PC-3 (cell line): Measurements from ENCODE around the gene SULT1C3. TPM values are rescaled to one million over a fixed set of nuclear protein-coding genes. Genes with fewer than 3 reads are reported as not detected.

ENCODE experiments used
- ATAC-seq: fragments of 200-7000 bp; cut with Tn5 transposase; 2 replicates; pipeline ENCODE4 v1.9.1; 2020; ENCODE audit warnings: mild to moderate bottlenecking, moderate library complexity
- BruUV-seq: library from RNA; stranded (reverse); fragments of 400-500 nt; replicated peaks from 2 replicates; lab custom pipeline; 2021; lab: Mats Ljungman, UMichigan
- CTCF ChIA-PET: fragments of 300-600 bp; sonication (Branson Sonifier 250); formaldehyde crosslinking; loops from one replicate; lab custom pipeline; 2022; ENCODE audit warnings: antibody characterized with exemption; lab: Charles Lee
- POLR2A ChIA-PET: fragments of 300-600 bp; sonication (Branson Sonifier 250); formaldehyde crosslinking; loops from one replicate; lab custom pipeline; 2022; ENCODE audit warnings: antibody characterized with exemption; ENCODE audit not compliant: unreplicated experiment; lab: Charles Lee
- DNase-seq: peaks from one replicate; pipeline ENCODE4 v3.0.0-alpha.2; 2015
- H2AFZ ChIP-seq: fragments of 300-600 bp; sonication (generic); 2 replicates; pipeline ENCODE4 v1.6.0; 2016; ENCODE audit warnings: antibody characterized with exemption, low read length
- H3F3A ChIP-seq: fragments of 300-600 bp; sonication (generic); one replicate; pipeline ENCODE4 v1.6.0; 2017; ENCODE audit warnings: antibody characterized with exemption, low read length, control low read depth, mild to moderate bottlenecking; ENCODE audit not compliant: unreplicated experiment
- H3K27ac ChIP-seq: fragments of 300-600 bp; sonication (generic); 2 replicates; pipeline ENCODE4 v1.5.1; 2016; ENCODE audit warnings: mild to moderate bottlenecking, low read length
- H3K27me3 ChIP-seq: fragments of 300-600 bp; sonication (generic); 2 replicates; pipeline ENCODE4 v1.6.1; 2016; ENCODE audit warnings: low read length, mixed read lengths
- H3K36me3 ChIP-seq: fragments of 300-600 bp; sonication (generic); 2 replicates; pipeline ENCODE4 v1.6.1; 2016; ENCODE audit warnings: low read depth, mixed run types, low read length, mixed read lengths
- H3K4me1 ChIP-seq: fragments of 300-600 bp; sonication (generic); 2 replicates; pipeline ENCODE4 v1.5.1; 2016; ENCODE audit warnings: low read length; ENCODE audit not compliant: insufficient read depth
- H3K4me2 ChIP-seq: fragments of 300-600 bp; sonication (generic); 2 replicates; pipeline ENCODE4 v1.6.0; 2016; ENCODE audit warnings: low read length
- H3K4me3 ChIP-seq: fragments of 300-600 bp; sonication (generic); 2 replicates; pipeline ENCODE4 v1.5.1; 2016; ENCODE audit warnings: mild to moderate bottlenecking, low read length, mixed read lengths
- H3K79me2 ChIP-seq: fragments of 300-600 bp; sonication (generic); 2 replicates; pipeline ENCODE4 v1.6.1; 2017; ENCODE audit warnings: low read length, mixed read lengths
- H3K9ac ChIP-seq: fragments of 300-600 bp; sonication (generic); 2 replicates; pipeline ENCODE4 v1.6.0; 2016; ENCODE audit warnings: mild to moderate bottlenecking, low read length
- H3K9me2 ChIP-seq: fragments of 300-600 bp; sonication (generic); replicated peaks from 2 replicates; pipeline ENCODE4 v1.6.1; 2016; ENCODE audit warnings: mixed run types, low read length, mixed read lengths
- H3K9me3 ChIP-seq: fragments of 300-600 bp; sonication (generic); 2 replicates; pipeline ENCODE4 v1.6.1; 2016; ENCODE audit warnings: low read length, mixed read lengths
- H4K20me1 ChIP-seq: fragments of 300-600 bp; sonication (generic); 2 replicates; pipeline ENCODE4 v1.6.1; 2016; ENCODE audit warnings: low read length, mixed read lengths
- EZH2 ChIP-seq: fragments of 300-600 bp; sonication (generic); IDR thresholded peaks from one replicate; pipeline ENCODE4 v1.6.1; 2017; ENCODE audit warnings: antibody characterized with exemption, mild to moderate bottlenecking, low read length; ENCODE audit not compliant: unreplicated experiment
- EZH2phosphoT487 ChIP-seq: fragments of 300-600 bp; sonication (generic); IDR thresholded peaks from 2 replicates; pipeline ENCODE4 v1.6.1; 2018; ENCODE audit warnings: mild to moderate bottlenecking, antibody characterized with exemption, low read length, borderline replicate concordance
- intact Hi-C: fragments of 100-400 bp; cut with micrococcal nuclease; formaldehyde crosslinking; loops from 2 replicates; pipeline ENCODE4 v1.9.0; 2023
- total RNA-seq: library from RNA; depleted of rRNA; stranded (reverse); fragments of >200 nt; gene quantifications from 2 replicates; pipeline ENCODE4 v1.2.3, GENCODE V29; 2014
- TF ChIP-seq, protein P1 (sequence below): fragments of 300-600 bp; sonication (generic); conservative IDR thresholded peaks from 2 replicates; pipeline ENCODE4 v1.5.1; 2017; ENCODE audit warnings: antibody characterized with exemption, low read depth, mild to moderate bottlenecking, low read length

Gene SULT1C3
- total RNA-seq, 1 experiment from 2014 or later = not detected

DNA sequence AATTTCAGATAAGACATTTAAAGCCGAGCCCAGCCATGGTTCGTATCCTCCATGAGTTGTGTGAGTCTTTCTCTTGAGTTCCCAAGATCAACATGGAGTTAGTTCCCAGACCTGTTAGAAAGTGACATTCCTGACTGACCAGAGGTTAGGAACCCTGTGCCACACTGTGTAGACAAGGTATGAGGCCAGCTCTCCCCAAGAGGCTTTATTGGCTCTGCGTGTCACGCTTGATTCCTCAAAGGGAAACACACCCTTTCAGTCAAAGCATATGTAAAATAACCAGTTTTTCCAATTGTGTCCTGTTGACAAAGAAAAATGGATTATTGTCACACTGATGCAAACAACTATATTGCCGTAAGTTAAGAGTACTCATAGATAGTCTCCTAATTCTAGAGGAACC, 1.2 kb downstream of the SULT1C3 start:
- BruUV-seq = no TSS peak
- no peak overlapping the region for H3K4me3 ChIP-seq
- CTCF ChIA-PET = no interaction called here
- POLR2A ChIA-PET = interaction anchor here (0.6 kb wide), 1 partner anchor 352 kb away, joined by 7 read pairs; no protein-coding TSS in a partner anchor
- H3K9me3 ChIP-seq = peaks cover 2% of the 10 kb centered on the region; the same call in 1 of the 2 replicates
- no peaks in the 10 kb centered on the region for H3F3A ChIP-seq
- no peak overlapping the region for H2AFZ ChIP-seq
- H3K4me2 ChIP-seq = no peak overlapping the region
- H3K27ac ChIP-seq = no peak overlapping the region
- H3K4me1 ChIP-seq = peaks cover 10% of the 10 kb centered on the region; the same call in 1 of the 2 replicates
- no peaks in the 10 kb centered on the region for H3K27me3 ChIP-seq
- no peak overlapping the region for H3K9ac ChIP-seq
- ATAC-seq (no peak; the same call in 1 of the 2 replicates), DNase-seq (peak; percentile 35)
- no peaks in the 10 kb centered on the region for H4K20me1 ChIP-seq
- intact Hi-C loops = no loop called here
- no peaks in the 10 kb centered on the region for H3K79me2 ChIP-seq
- no peaks in the 10 kb centered on the region for H3K36me3 ChIP-seq
- TF ChIP-seq EZH2 = no peak
- TF ChIP-seq, protein P1, sequence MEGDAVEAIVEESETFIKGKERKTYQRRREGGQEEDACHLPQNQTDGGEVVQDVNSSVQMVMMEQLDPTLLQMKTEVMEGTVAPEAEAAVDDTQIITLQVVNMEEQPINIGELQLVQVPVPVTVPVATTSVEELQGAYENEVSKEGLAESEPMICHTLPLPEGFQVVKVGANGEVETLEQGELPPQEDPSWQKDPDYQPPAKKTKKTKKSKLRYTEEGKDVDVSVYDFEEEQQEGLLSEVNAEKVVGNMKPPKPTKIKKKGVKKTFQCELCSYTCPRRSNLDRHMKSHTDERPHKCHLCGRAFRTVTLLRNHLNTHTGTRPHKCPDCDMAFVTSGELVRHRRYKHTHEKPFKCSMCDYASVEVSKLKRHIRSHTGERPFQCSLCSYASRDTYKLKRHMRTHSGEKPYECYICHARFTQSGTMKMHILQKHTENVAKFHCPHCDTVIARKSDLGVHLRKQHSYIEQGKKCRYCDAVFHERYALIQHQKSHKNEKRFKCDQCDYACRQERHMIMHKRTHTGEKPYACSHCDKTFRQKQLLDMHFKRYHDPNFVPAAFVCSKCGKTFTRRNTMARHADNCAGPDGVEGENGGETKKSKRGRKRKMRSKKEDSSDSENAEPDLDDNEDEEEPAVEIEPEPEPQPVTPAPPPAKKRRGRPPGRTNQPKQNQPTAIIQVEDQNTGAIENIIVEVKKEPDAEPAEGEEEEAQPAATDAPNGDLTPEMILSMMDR = no peak
- TF ChIP-seq EZH2phosphoT487 = no peak
- H3K9me2 ChIP-seq = no peaks in the 10 kb centered on the region

DNA sequence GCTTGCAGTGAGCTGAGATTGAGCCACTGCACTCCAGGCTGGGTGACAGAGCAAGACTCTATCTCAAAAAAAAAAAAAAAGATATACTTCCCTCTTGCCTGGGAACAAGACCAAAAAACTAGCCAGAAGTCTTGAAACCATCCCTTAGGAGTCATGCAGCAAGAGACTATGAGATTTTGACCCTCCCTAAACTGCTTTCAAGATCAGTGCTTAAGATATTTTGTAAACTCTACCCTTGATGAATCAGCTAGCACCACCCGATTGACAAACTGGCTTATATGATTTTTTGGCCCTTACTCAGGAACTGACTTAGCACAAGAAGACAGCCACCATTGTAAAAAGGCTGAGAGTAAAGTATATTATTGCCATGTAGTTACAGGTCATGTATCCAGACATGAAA, 3.8 kb downstream of the SULT1C3 start:
- Histone ChIP-seq H3F3A (no peaks in the 10 kb centered on the region), H3K4me2 (no peak overlapping the region), H2AFZ (peak overlapping the region; percentile 35; the same call in 1 of the 2 replicates), H3K9me3 (peaks cover 8% of the 10 kb centered on the region; the same call in 1 of the 2 replicates), H4K20me1 (no peaks in the 10 kb centered on the region), H3K4me3 (no peak overlapping the region), H3K27ac (peak overlapping the region; percentile 19; the same call in 1 of the 2 replicates), H3K9me2 (no peaks in the 10 kb centered on the region), H3K36me3 (no peaks in the 10 kb centered on the region), H3K9ac (no peak overlapping the region), H3K79me2 (no peaks in the 10 kb centered on the region), H3K27me3 (no peaks in the 10 kb centered on the region), H3K4me1 (peaks cover 10% of the 10 kb centered on the region; the same call in 1 of the 2 replicates)
- intact Hi-C loops = no loop called here
- DNase-seq (peak; percentile 58), ATAC-seq (peak; percentile 75)
- CTCF ChIA-PET = no interaction called here
- TF ChIP-seq EZH2 (no peak), EZH2phosphoT487 (no peak)
- TF ChIP-seq, protein P1 = no peak
- BruUV-seq = no TSS peak
- POLR2A ChIA-PET = interaction anchor here (0.6 kb wide), 1 partner anchor 232 kb away, joined by 3 read pairs; no protein-coding TSS in a partner anchor

DNA sequence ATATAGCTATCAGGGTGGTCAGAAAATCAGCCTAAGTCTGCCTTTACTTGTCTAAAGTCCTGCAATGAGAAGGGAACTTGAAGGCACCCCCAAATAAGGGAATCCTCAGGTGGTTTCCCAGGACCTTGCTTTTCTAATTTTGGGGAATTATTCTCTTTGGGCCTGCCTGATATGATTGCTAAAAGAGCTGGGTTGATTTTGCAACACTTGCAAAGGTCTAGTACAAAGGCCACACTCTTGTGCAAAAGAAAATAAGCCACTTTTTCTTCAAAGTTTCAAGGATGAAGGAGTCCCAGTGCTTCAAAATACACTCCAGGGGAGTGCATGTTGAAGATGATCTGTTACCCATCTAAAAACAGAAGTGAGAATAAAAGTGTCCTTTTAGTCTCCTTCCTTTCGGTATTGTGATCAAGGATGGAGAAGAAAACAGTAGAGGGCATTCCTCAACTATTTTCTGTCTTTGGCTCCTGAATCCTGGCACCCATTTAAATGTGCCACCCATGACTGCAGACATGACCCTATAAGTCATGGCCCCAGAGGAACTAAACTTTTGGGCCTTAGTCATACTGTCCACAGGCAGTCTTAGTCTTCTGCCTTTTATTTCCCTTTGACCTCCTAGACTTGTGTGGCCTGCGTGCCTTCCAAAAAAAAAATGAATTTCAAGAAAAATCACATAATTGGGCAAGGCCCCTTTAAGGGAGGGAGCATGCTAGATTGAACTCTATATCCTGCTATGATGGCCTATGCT, 5.1 kb downstream of the SULT1C3 start:
- ChIA-PET CTCF (no interaction called here), POLR2A (no interaction called here)
- no peak overlapping the region for H2AFZ ChIP-seq
- no peaks in the 10 kb centered on the region for H3K36me3 ChIP-seq
- DNase-seq (no peak), ATAC-seq (no peak)
- no peaks in the 10 kb centered on the region for H3K79me2 ChIP-seq
- intact Hi-C loops = no loop called here
- H3K4me2 ChIP-seq = no peak overlapping the region
- no peak overlapping the region for H3K4me3 ChIP-seq
- no peak overlapping the region for H3K27ac ChIP-seq
- H3K4me1 ChIP-seq = peaks cover 7% of the 10 kb centered on the region; the same call in 1 of the 2 replicates
- peaks cover 8% of the 10 kb centered on the region; the same call in 1 of the 2 replicates for H3K9me3 ChIP-seq
- no peaks in the 10 kb centered on the region for H3K27me3 ChIP-seq
- no peaks in the 10 kb centered on the region for H4K20me1 ChIP-seq
- TF ChIP-seq EZH2 = no peak
- TF ChIP-seq, protein P1 = no peak
- no peak for TF ChIP-seq EZH2phosphoT487
- no TSS peak for BruUV-seq
- no peaks in the 10 kb centered on the region for H3K9me2 ChIP-seq
- H3K9ac ChIP-seq = no peak overlapping the region
- no peaks in the 10 kb centered on the region for H3F3A ChIP-seq
